SK-N-SH (cell line): Measurements from ENCODE around the gene METTL27. TPM values are rescaled to one million over a fixed set of nuclear protein-coding genes. Genes with fewer than 3 reads are reported as not detected.

Source experiments
- CTCF ChIA-PET: fragments of 300-600, 350-600 bp; formaldehyde crosslinking; extraction: SDS; loops from one replicate; lab custom pipeline; 2021; lab: Yijun Ruan, JAX
- POLR2A ChIA-PET: fragments of 350-600 bp; sonication (Branson Sonifier 250); formaldehyde crosslinking; extraction: SDS; loops from one replicate; lab custom pipeline; 2020; ENCODE audit warnings: antibody characterized with exemption, inconsistent platforms; lab: Yijun Ruan, JAX
- DNase-seq: peaks from one replicate; pipeline ENCODE4 v3.0.0; 2012
- H2AFZ ChIP-seq: fragments of 200-600 bp; sonication (generic); 2 replicates; pipeline ENCODE4 v1.8.1; 2016; ENCODE audit warnings: antibody characterized with exemption, mild to moderate bottlenecking, low read depth
- H3F3A ChIP-seq: fragments of 200-600 bp; sonication (generic); replicated peaks from 2 replicates; pipeline ENCODE3; 2016; ENCODE audit warnings: antibody characterized with exemption, mild to moderate bottlenecking; ENCODE audit not compliant: insufficient read depth
- H3K27ac ChIP-seq, 2 experiments: fragments of 200-500 bp in 1 of 2; fragments of 200-600 bp in 1 of 2; sonication (Bioruptor generic) in 1 of 2; sonication (generic), shearing (Covaris generic) in 1 of 2; 2 replicates each; pipeline versions ENCODE4 v1.5.1 to v1.6.1; 2014 to 2016; ENCODE audit warnings: low read depth in 2 of 2, inconsistent platforms in 1 of 2, low read length in 1 of 2, mild to moderate bottlenecking in 1 of 2, mixed read lengths in 1 of 2
- H3K27me3 ChIP-seq: fragments of 200-600 bp; sonication (generic), shearing (Covaris generic); 2 replicates; pipeline ENCODE4 v1.6.1; 2016; ENCODE audit warnings: mixed run types; ENCODE audit not compliant: insufficient read depth
- H3K36me3 ChIP-seq, 2 experiments: fragments of 200-500 bp in 1 of 2; fragments of 200-600 bp in 1 of 2; sonication (Bioruptor generic) in 1 of 2; sonication (generic) in 1 of 2; replicated peaks in 1 of 2; 2 replicates each; pipeline versions ENCODE3 to v1.5.1; 2014 to 2016; ENCODE audit warnings: low read length in 1 of 2, mild to moderate bottlenecking in 1 of 2; ENCODE audit not compliant: insufficient read depth in 2 of 2, control insufficient read depth in 1 of 2
- H3K4me1 ChIP-seq, 2 experiments: fragments of 200-500 bp in 1 of 2; fragments of 200-600 bp in 1 of 2; sonication (Bioruptor generic) in 1 of 2; sonication (generic), shearing (Covaris generic) in 1 of 2; 2 replicates each; pipeline versions ENCODE4 v1.5.1 to v1.6.1; 2014 to 2016; ENCODE audit warnings: low read depth in 1 of 2, low read length in 1 of 2, mixed run types in 1 of 2; ENCODE audit not compliant: insufficient read depth in 2 of 2, control insufficient read depth in 1 of 2
- H3K4me2 ChIP-seq: fragments of 200-600 bp; sonication (generic), shearing (Covaris generic); 2 replicates; pipeline ENCODE4 v1.6.1; 2017; ENCODE audit warnings: mixed run types
- H3K4me3 ChIP-seq, 2 experiments: fragments of 200-500 bp in 1 of 2; fragments of 200-600 bp in 1 of 2; sonication (Bioruptor generic) in 1 of 2; sonication (generic), shearing (Covaris generic) in 1 of 2; 2 replicates each; pipeline versions ENCODE4 v1.5.1 to v1.8.1; 2014 to 2016; ENCODE audit warnings: low read depth in 2 of 2, inconsistent platforms in 1 of 2, low read length in 1 of 2, mild to moderate bottlenecking in 1 of 2, mixed read lengths in 1 of 2, moderate library complexity in 1 of 2
- H3K79me2 ChIP-seq: fragments of 200-600 bp; sonication (generic); 2 replicates; pipeline ENCODE4 v1.8.1; 2017; ENCODE audit warnings: mild to moderate bottlenecking; ENCODE audit not compliant: insufficient read depth
- H3K9ac ChIP-seq: fragments of 200-600 bp; sonication (generic); 2 replicates; pipeline ENCODE4 v1.6.1; 2017; ENCODE audit warnings: mixed run types
- H3K9me2 ChIP-seq: fragments of 200-600 bp; sonication (generic); 2 replicates; pipeline ENCODE4 v1.6.1; 2017; ENCODE audit warnings: mixed run types
- H3K9me3 ChIP-seq: fragments of 200-600 bp; sonication (generic); 2 replicates; pipeline ENCODE4 v1.6.1; 2017; ENCODE audit warnings: mixed run types, mild to moderate bottlenecking, moderate library complexity
- H4K20me1 ChIP-seq: fragments of 200-600 bp; sonication (generic); 2 replicates; pipeline ENCODE4 v1.6.1; 2017; ENCODE audit warnings: mild to moderate bottlenecking, mixed run types; ENCODE audit not compliant: insufficient read depth
- CHD2 ChIP-seq: fragments of 150-350 bp; IDR thresholded peaks from 2 replicates; pipeline ENCODE4 v1.6.1; 2018; ENCODE audit warnings: low read length; ENCODE audit not compliant: partially characterized antibody
- CTCF ChIP-seq: fragments of 200-600 bp; sonication (generic); IDR thresholded peaks from 2 replicates; pipeline ENCODE4 v1.6.1; 2017; ENCODE audit warnings: antibody characterized with exemption, mild to moderate bottlenecking, moderate library complexity
- EP300 ChIP-seq, 2 experiments: IDR thresholded peaks; 2 replicates each; pipeline versions ENCODE4 v1.4.0 to v1.6.1; 2012; ENCODE audit warnings: borderline replicate concordance in 1 of 2, low read depth in 1 of 2, low read length in 1 of 2
- FOSL2 ChIP-seq: IDR thresholded peaks from 2 replicates; pipeline ENCODE4 v1.4.0; 2012; ENCODE audit warnings: low read depth, mild to moderate bottlenecking, moderate library complexity, borderline replicate concordance
- FOXM1 ChIP-seq: IDR thresholded peaks from 2 replicates; pipeline ENCODE4 v1.4.0; 2012; ENCODE audit warnings: low read depth, mild to moderate bottlenecking
- GABPA ChIP-seq: IDR thresholded peaks from 2 replicates; pipeline ENCODE4 v1.4.0; 2012; ENCODE audit warnings: low read depth, mild to moderate bottlenecking
- GATA2 ChIP-seq: sonication (generic); formaldehyde crosslinking; IDR thresholded peaks from 2 replicates; pipeline ENCODE4 v1.5.0; 2020; ENCODE audit warnings: mild to moderate bottlenecking, missing genetic modification reagents
- IRF3 ChIP-seq: fragments of 150-350 bp; IDR thresholded peaks from 2 replicates; pipeline ENCODE4 v1.6.1; 2016; ENCODE audit warnings: mild to moderate bottlenecking, low read depth, low read length
- MAX ChIP-seq: IDR thresholded peaks from 2 replicates; pipeline ENCODE4 v1.4.0; 2012; ENCODE audit warnings: low read depth
- MXI1 ChIP-seq: IDR thresholded peaks from 2 replicates; pipeline ENCODE4 v1.6.1; 2012; ENCODE audit warnings: mild to moderate bottlenecking, low read depth, low read length, improper control_type of control experiment
- NRF1 ChIP-seq: IDR thresholded peaks from 2 replicates; pipeline ENCODE4 v1.6.1; 2012; ENCODE audit warnings: low read depth, mild to moderate bottlenecking, low read length
- PBX3 ChIP-seq: IDR thresholded peaks from 2 replicates; pipeline ENCODE4; 2012
- POLR2AphosphoS5 ChIP-seq: IDR thresholded peaks from 2 replicates; pipeline ENCODE4 v1.6.1; 2012; ENCODE audit warnings: low read depth, low read length
- RAD21 ChIP-seq: IDR thresholded peaks from 2 replicates; pipeline ENCODE4 v1.6.1; 2012; ENCODE audit warnings: mild to moderate bottlenecking, low read length
- RCOR1 ChIP-seq: fragments of 150-350 bp; IDR thresholded peaks from 2 replicates; pipeline ENCODE4 v1.6.1; 2017; ENCODE audit warnings: antibody characterized with exemption, low read length
- RXRA ChIP-seq: IDR thresholded peaks from 2 replicates; pipeline ENCODE4 v1.4.0; 2012; ENCODE audit warnings: low read depth, mild to moderate bottlenecking, borderline replicate concordance
- SMC3 ChIP-seq: IDR thresholded peaks from 2 replicates; pipeline ENCODE4 v1.6.1; 2012; ENCODE audit warnings: low read depth, low read length, improper control_type of control experiment
- TAF1 ChIP-seq: IDR thresholded peaks from 2 replicates; pipeline ENCODE4 v1.6.1; 2012; ENCODE audit warnings: low read depth, mild to moderate bottlenecking, low read length, moderate library complexity, borderline replicate concordance
- TCF12 ChIP-seq: IDR thresholded peaks from 2 replicates; pipeline ENCODE4 v1.4.0; 2012
- TEAD4 ChIP-seq: IDR thresholded peaks from 2 replicates; pipeline ENCODE4 v1.4.0; 2012; ENCODE audit warnings: mild to moderate bottlenecking, borderline replicate concordance; ENCODE audit not compliant: insufficient read depth
- USF1 ChIP-seq: IDR thresholded peaks from 2 replicates; pipeline ENCODE4 v1.4.0; 2012; ENCODE audit warnings: low read depth, borderline replicate concordance
- USF2 ChIP-seq: fragments of 150-350 bp; IDR thresholded peaks from 2 replicates; pipeline ENCODE4 v1.6.1; 2017; ENCODE audit warnings: antibody characterized with exemption, low read length, low read depth, borderline replicate concordance
- YY1 ChIP-seq: IDR thresholded peaks from 2 replicates; pipeline ENCODE4 v1.4.0; 2012; ENCODE audit warnings: low read depth, mild to moderate bottlenecking
- ZBTB33 ChIP-seq: IDR thresholded peaks from 2 replicates; pipeline ENCODE4 v1.4.0; 2012; ENCODE audit warnings: low read depth, borderline replicate concordance
- WGBS: methylation state at CpG from one replicate; pipeline ENCODE4 v1.1.6; 2017; ENCODE audit warnings: low lambda C conversion rate; 5-methylcytosine and 5-hydroxymethylcytosine counted together
- polyA plus RNA-seq, 3 experiments: library from polyadenylated mRNA; depleted of rRNA; stranded (reverse); fragments of >200 nt; gene quantifications; 2 replicates each; pipeline ENCODE4 v1.2.3, GENCODE V29; 2012

METTL27 gene
- polyA plus RNA-seq, 1 of the 3 experiments (the other 2 are of a cell fraction) = 3.1 TPM

GRCh38 chr7:73828107-73828803, 14.1 kb downstream of the METTL27 start:
- H3K4me3 ChIP-seq = no peak overlapping the region
- H3K4me2 ChIP-seq = peak overlapping the region; percentile 36; the same call in 1 of the 2 replicates
- peak; percentile 93 for DNase-seq
- H3K4me1 ChIP-seq = peaks cover 21 to 54% of the 10 kb centered on the region in 2 experiments
- H4K20me1 ChIP-seq = no peaks in the 10 kb centered on the region
- peaks cover 22% of the 10 kb centered on the region for H3F3A ChIP-seq
- no peak overlapping the region for H3K9ac ChIP-seq
- peak overlapping the region; percentile 19 to 94; a peak in 3 of 4 replicates for H3K27ac ChIP-seq
- no peaks in the 10 kb centered on the region for H3K79me2 ChIP-seq
- ChIA-PET POLR2A (interaction anchor here (0.6 to 2.4 kb wide), 3 partner anchors 10 to 15 kb away, joined by 3 to 10 read pairs (median 5); partner anchors contain the start of gene METTL27), CTCF (interaction anchor here (0.8 to 6.3 kb wide), 9 partner anchors 9 to 379 kb away, joined by 3 to 48 read pairs (median 8); partner anchors contain the start of gene METTL27)
- peak overlapping the region; percentile 58 for H2AFZ ChIP-seq
- WGBS = 62% methylated on average over 13 of the region's 14 CpGs
- no peaks in the 10 kb centered on the region for H3K27me3 ChIP-seq
- no peaks in the 10 kb centered on the region for H3K9me3 ChIP-seq
- no peaks in the 10 kb centered on the region for H3K9me2 ChIP-seq
- no peaks in the 10 kb centered on the region for H3K36me3 ChIP-seq
- TF ChIP-seq YY1 (no peak), MAX (peak; percentile 39; the same call in 1 of the 2 replicates), FOSL2 (no peak; the same call in 1 of the 2 replicates), SMC3 (no peak), POLR2AphosphoS5 (no peak), RXRA (no peak), USF2 (no peak), GATA2 (CRISPR knock-in tag) (peak; percentile 78), GABPA (no peak), RAD21 (no peak; the same call in 1 of the 2 replicates), TAF1 (0 out of 2 replicates have a peak, but pooled peaks have one; percentile 12), FOXM1 (no peak), CHD2 (peak; percentile 42), USF1 (peak; percentile 72; the same call in 1 of the 2 replicates), EP300 (IDR thresholded peaks at IDR 0.05; ENCODE audit: borderline replicate concordance in 1 of 2, low read depth in 1 of 2, low read length in 1 of 2) (no peak; a peak in 1 of 4 replicates), ZBTB33 (no peak), TCF12 (peak; percentile 27), PBX3 (peak; percentile 87), MXI1 (peak; percentile 52; the same call in 1 of the 2 replicates), IRF3 (no peak), TEAD4 (no peak), NRF1 (no peak), RCOR1 (peak; percentile 59; the same call in 1 of the 2 replicates), CTCF (no peak)
